Skin of body (tissue), 2 donors: ENCODE measurements around the gene CCDC171. TPM values are rescaled to one million over a fixed set of nuclear protein-coding genes. Genes with fewer than 3 reads are reported as not detected.
A peak's percentile ranks its signal among the peaks of the same experiment; 100 is the strongest.
"Not testable (repeated sequence)": the region's sequence is repeated elsewhere in the genome, so short reads cannot be mapped to it uniquely, and the experiment has no call there.

ENCODE experiments used
- DNase-seq: peaks from one replicate; lab custom pipeline; 2025; lab: John Stamatoyannopoulos, UW
- total RNA-seq: library from RNA; depleted of rRNA; stranded (reverse); fragments of >200 nt; gene quantifications from one replicate; pipeline ENCODE4 v1.2.3, GENCODE V29; 2014

Gene CCDC171
- total RNA-seq, 1 donor from 2014 or later: 9.2 TPM

GRCh38 chr9:15755660-15756059, 202.8 kb downstream of the CCDC171 start:
- no peak for DNase-seq

GRCh38 chr9:15761551-15761950, 208.7 kb downstream of the CCDC171 start:
- no peak for DNase-seq

GRCh38 chr9:15763371-15763770, 210.5 kb downstream of the CCDC171 start:
- no peak for DNase-seq

DNA sequence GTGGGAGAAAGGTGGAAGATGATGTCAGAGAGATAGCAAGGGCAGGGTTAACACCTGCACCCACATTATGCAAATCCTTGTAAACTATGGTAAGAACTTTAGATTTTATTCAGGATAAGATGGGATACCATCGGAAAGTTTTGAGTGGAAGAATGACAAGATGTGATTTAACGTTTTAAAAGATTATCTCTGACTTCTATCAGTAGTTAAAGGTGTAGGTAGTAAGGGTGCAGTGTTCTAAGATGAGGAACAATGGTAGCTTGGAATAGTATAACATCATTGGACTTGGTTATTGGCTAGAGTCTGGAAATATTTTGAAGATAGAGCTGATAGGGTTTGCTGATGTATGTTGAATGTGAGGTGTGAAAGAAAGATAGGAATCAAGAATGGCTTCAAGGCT, 211.3 kb downstream of the CCDC171 start:
- no peak for DNase-seq

- no peak for DNase-seq
Measured at GRCh38 chr9:15769547-15769946, 216.7 kb downstream of the CCDC171 start.

GRCh38 chr9:15778861-15779260, 226.0 kb downstream of the CCDC171 start:
- DNase-seq: no peak

DNA sequence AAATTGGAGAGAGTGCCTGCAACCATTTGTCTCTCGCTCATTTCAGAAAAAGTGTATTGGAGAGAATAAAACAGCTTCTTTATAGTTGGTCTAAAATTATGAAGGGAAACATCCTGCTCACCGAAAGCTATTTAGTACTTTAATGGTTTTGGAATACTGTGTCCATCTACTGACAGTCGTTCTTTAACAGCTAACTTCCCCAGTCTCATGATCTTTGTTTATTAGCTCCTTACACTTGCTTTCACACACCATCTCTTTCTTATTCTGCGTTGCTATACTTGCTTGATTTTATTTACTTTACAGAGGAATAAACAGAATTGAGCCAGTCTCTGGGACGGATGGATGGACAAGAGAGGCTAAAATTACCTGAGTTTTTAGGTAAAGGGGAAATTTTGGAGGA, 229.3 kb downstream of the CCDC171 start:
- no peak for DNase-seq

DNA sequence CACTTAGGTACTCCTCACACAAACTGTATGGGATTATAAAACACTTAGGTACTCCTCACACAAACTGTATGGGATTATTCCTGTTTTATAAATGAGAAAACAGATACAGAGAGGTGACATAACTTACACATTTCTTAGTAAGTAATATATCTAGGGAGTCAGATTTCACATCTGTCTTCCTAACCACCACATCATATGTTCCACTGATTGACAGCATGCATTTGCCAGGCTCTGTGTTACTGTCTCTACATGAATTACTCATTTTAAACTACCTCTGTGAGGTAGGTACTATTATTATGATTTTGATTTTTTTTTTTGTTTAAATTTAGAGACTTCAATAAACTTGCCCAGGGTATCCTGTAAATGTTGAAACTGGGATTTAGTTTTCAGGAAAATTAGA, 232.7 kb downstream of the CCDC171 start:
- no peak for DNase-seq

DNA sequence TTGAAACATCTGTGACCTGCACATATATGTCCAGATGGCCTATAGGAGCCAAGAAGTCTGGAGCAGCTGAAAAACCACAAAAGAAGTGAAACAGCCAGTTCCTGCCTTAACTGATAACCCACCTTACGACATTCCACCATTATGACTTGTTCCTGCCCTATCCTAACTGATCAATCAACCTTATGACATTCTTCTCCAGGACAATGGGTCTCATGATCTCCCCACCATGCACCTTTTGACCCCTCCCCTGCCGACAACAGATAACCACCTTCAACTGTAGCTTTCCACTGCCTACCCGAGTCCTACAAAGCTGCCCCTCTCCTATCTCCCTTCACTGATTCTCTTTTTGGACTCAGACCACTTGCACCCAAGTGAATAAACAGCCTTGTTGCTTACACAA, 233.8 kb downstream of the CCDC171 start:
- DNase-seq: no peak

GRCh38 chr9:15810219-15810899, 257.5 kb downstream of the CCDC171 start:
- DNase-seq: not testable (repeated sequence)

DNA sequence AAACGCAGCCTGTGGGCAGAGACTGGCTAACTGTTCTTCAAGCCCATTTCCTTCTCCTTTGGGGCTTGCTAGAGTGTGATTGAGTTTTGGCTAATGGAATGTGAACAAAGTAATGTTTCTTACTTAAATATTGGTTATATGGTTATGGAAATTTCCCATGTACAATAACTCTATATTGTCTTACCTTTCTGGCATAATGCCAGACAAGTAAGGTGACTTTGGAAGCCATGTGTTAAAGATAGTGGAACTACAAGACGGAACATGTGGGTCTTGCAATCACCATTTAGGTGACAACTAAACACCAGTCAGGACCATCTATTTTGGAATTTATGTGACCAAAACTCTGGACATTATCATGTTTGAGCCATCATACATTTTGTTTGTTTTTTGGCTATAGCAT, 260.2 kb downstream of the CCDC171 start:
- DNase-seq: no peak

GRCh38 chr9:15824310-15824709, 271.5 kb downstream of the CCDC171 start:
- DNase-seq: no peak

- no peak for DNase-seq
Measured at GRCh38 chr9:15831384-15831783, 278.5 kb downstream of the CCDC171 start.

DNA sequence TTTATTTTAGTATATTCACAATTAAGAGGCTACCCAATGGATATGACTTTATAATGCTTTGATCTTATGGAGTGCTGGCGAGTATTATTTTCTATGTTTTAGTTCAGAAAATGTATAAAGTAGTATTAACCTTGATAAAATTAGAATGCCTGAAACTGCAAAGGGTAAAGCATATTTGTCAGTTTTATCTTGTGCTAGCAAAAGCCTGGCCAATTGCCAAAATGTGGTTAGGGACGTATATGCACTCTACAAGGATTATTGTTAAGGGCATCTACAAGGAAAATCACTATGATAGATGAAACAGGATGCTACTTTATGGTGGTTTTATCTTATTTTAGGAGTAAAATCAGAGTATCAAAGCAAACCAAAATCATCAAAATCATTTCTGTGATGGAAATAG, 281.7 kb downstream of the CCDC171 start:
- no peak for DNase-seq

DNA sequence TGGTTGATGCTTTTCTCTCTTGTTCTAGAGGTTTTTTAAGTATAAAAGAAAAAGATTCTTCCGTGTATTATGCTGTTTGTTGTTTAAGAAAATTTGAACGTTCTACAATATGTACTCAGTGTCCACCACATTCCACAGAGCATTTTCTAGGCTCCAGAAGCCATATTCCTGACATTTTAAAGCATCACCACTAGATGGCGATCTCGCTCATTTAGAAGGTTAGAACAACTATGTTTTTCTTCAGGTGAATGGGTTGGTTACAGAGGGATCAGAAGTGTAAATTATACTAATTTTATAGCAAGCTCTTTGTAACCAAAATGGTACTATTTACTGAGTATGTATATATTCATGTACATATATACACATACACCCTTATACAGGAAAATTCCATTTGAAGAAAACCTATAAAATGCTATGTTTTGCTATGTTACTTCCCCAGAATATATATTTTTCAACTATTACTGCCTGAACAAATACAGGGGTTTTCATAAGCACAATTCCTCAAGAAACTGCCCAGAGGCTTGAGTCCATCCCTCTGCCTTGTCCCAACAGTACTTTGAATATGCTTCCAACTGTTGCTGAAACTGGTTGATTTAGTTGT, 284.3 kb downstream of the CCDC171 start:
- DNase-seq: peak; percentile 14

GRCh38 chr9:15842051-15842450, 289.2 kb downstream of the CCDC171 start:
- no peak for DNase-seq

DNA sequence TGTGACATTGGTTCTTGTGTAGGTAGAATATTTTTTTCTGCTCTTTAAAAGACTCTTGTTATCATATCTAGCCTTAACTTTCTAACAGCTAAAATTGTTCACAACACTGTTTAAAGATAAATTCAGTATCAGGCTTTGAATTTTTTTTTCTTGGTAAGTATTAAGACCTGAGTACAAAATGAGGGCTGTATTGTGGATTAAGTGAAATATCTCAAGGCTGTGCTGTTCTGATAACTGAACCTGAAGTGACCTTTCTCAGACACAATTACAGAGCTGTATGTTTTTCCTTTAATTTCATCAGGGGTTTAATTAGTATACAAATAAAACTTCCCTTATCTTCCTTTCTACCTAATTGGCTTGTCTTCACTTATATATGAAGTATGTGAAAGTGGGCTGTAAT, 290.5 kb downstream of the CCDC171 start:
- no peak for DNase-seq

GRCh38 chr9:15843931-15844330, 291.1 kb downstream of the CCDC171 start:
- no peak for DNase-seq

DNA sequence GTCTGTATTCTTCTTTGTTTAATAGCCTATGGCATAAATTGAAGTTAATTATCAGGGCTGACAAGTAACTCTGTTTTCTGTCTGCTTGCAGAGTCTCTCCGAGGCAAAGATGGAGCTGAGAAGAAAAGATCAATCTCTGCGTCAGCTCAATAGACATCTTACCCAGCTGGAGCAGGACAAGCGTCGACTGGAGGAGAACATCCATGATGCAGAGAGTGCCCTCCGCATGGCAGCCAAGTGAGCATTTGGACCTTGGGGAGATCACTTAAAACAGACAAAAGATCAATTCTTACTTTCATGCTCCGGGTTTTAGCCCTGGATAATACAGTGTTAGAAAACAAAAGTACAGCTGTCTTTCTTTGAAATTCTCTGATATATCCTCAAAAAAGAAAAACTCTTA, 293.8 kb downstream of the CCDC171 start:
- no peak for DNase-seq

- no peak for DNase-seq
Measured at GRCh38 chr9:15849871-15850270, 297.0 kb downstream of the CCDC171 start.

DNA sequence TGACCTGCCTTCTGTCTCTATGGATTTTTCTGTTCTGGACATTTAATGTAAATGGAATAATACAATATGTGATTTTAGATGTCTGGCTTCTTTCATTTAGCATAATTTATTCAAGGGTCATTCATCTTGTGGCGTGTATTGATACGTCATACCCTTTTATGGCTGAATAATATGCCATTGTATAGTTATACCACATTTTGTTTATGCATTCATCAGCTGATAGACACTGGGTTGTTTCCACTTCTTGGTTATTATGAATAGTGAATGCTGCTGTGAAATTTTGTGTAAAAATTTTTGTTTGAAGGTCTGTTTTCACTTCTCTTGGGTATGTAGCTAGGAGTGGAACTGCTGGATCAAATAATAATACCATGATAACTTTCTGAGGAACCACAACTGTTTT, 298.9 kb downstream of the CCDC171 start:
- DNase-seq: no peak

GRCh38 chr9:15856591-15856990, 303.7 kb downstream of the CCDC171 start:
- DNase-seq: no peak

DNA sequence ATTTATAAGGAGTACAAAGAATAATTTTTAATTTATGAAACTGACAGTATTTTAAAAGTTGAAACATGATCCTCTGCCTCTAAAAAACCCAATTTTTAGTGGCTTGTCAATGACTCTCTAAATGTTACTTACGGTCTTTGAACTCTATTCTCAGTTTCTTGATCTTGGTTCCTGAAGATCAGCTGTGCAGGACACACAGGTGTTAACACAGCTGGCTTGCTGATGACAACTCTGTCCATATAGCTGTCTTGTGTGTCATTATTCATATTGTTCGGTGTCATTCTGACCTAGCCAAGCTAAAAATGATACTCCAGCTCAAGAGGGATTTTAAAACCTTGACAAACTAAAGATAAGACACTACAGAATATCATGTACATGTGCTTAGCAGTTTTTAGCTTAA, 314.5 kb downstream of the CCDC171 start:
- DNase-seq: no peak

DNA sequence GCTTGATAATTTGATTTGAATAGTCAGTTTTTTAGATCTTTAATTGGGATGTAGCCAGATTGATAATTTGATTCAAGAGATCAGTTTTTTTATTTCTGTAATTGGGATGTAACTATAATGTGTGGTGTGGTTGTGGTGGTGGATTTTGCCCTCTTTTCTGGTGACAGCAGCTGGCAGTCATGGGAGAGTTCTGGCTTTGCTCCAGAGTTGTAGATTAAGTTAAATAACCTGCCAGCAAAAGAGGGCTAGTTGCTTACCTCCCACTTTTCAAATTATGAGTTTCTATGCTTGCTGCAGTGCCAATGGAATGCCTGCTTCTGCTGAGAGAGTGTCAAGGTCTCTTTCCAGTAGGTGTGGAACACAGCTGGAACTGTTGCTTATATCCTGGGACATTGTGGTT, 315.1 kb downstream of the CCDC171 start:
- DNase-seq: no peak
